DOHH2 (cell line): ENCODE data around the gene KAT7.
A peak's percentile ranks its signal among the peaks of the same experiment; 100 is the strongest.

Experiments used
- H3F3A ChIP-seq: fragments of 200-600 bp; sonication (generic), shearing (Covaris generic); 2 replicates; pipeline ENCODE4 v1.6.0; 2016; ENCODE audit warnings: antibody characterized with exemption, mild to moderate bottlenecking; ENCODE audit not compliant: control insufficient read depth, insufficient read depth
- H3K27ac ChIP-seq: fragments of 200-600 bp; sonication (generic); 2 replicates; pipeline ENCODE4 v1.5.1; 2014; ENCODE audit warnings: low read depth, mild to moderate bottlenecking, low read length, moderate library complexity
- H3K27me3 ChIP-seq: fragments of 200-600 bp; sonication (generic); 2 replicates; pipeline ENCODE4 v1.6.1; 2014; ENCODE audit warnings: mild to moderate bottlenecking, low read length, mixed read lengths; ENCODE audit not compliant: control insufficient read depth
- H3K36me3 ChIP-seq: fragments of 200-600 bp; sonication (generic); 2 replicates; pipeline ENCODE4 v1.6.1; 2014; ENCODE audit warnings: mild to moderate bottlenecking, low read length, moderate library complexity, mixed read lengths; ENCODE audit not compliant: control insufficient read depth
- H3K4me1 ChIP-seq: fragments of 200-600 bp; sonication (generic); 2 replicates; pipeline ENCODE4 v1.6.1; 2014; ENCODE audit warnings: mild to moderate bottlenecking, low read length, mixed read lengths; ENCODE audit not compliant: control insufficient read depth
- H3K4me2 ChIP-seq: fragments of 200-600 bp; sonication (generic); 2 replicates; pipeline ENCODE4 v1.6.0; 2014; ENCODE audit warnings: mild to moderate bottlenecking, low read length, moderate library complexity
- H3K4me3 ChIP-seq: fragments of 200-600 bp; sonication (generic); 2 replicates; pipeline ENCODE4 v1.5.1; 2014; ENCODE audit warnings: mild to moderate bottlenecking, low read length, mixed read lengths
- H3K79me2 ChIP-seq: fragments of 200-600 bp; sonication (generic); 2 replicates; pipeline ENCODE4 v1.6.1; 2014; ENCODE audit warnings: mild to moderate bottlenecking, low read length, mixed read lengths; ENCODE audit not compliant: control insufficient read depth
- H3K9me2 ChIP-seq: fragments of 200-600 bp; sonication (generic); replicated peaks from 2 replicates; pipeline ENCODE4 v1.6.1; 2014; ENCODE audit warnings: mild to moderate bottlenecking, low read length, mixed read lengths; ENCODE audit not compliant: control insufficient read depth
- H3K9me3 ChIP-seq: fragments of 200-600 bp; sonication (generic); 2 replicates; pipeline ENCODE4 v1.6.1; 2014; ENCODE audit warnings: antibody characterized with exemption, low read length, mixed read lengths; ENCODE audit not compliant: control insufficient read depth, insufficient read depth
- H4K20me1 ChIP-seq: fragments of 200-600 bp; sonication (generic); 2 replicates; pipeline ENCODE4 v1.6.0; 2014; ENCODE audit warnings: low read depth, mild to moderate bottlenecking, antibody characterized with exemption, low read length, moderate library complexity; ENCODE audit not compliant: control insufficient read depth, insufficient read depth
- EZH2phosphoT487 ChIP-seq: fragments of 200-600 bp; sonication (generic); IDR thresholded peaks from 2 replicates; pipeline ENCODE4 v1.6.1; 2017; ENCODE audit warnings: borderline replicate concordance, mild to moderate bottlenecking, antibody characterized with exemption, low read length, moderate library complexity, mixed read lengths
- TF ChIP-seq, protein P1 (sequence below): fragments of 200-600 bp; sonication (generic); IDR thresholded peaks from one replicate; pipeline ENCODE4 v1.5.1; 2014; ENCODE audit warnings: antibody characterized with exemption, mild to moderate bottlenecking, low read depth, low read length; ENCODE audit not compliant: poor library complexity, severe bottlenecking

Gene KAT7

DNA sequence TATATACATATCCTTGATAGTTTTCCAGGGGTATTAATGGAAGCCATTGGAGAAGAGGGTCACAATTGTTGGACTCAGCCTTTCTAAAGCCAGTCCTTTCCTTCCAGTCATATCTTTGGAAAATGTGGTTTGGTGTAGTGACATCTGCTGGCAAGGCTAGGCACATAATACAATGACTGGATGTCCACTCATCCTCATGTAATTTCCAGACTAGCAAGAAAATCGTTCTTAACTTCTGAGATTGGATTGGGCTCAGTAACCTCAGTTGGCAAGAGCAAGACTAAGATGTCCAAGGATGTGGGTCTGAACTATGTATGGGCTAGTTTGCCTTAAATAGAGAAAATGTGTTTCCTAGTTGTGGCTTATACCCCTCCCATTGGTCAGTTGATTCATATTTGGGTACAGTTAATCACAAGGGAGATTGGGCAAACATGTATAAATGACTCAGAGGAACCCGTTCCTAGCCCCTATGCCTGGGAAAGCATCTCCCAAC, 8.7 kb upstream of the KAT7 start:
- H3K4me3 ChIP-seq = no peak overlapping the region
- no peaks in the 10 kb centered on the region for H3K9me3 ChIP-seq
- TF ChIP-seq, protein P1, sequence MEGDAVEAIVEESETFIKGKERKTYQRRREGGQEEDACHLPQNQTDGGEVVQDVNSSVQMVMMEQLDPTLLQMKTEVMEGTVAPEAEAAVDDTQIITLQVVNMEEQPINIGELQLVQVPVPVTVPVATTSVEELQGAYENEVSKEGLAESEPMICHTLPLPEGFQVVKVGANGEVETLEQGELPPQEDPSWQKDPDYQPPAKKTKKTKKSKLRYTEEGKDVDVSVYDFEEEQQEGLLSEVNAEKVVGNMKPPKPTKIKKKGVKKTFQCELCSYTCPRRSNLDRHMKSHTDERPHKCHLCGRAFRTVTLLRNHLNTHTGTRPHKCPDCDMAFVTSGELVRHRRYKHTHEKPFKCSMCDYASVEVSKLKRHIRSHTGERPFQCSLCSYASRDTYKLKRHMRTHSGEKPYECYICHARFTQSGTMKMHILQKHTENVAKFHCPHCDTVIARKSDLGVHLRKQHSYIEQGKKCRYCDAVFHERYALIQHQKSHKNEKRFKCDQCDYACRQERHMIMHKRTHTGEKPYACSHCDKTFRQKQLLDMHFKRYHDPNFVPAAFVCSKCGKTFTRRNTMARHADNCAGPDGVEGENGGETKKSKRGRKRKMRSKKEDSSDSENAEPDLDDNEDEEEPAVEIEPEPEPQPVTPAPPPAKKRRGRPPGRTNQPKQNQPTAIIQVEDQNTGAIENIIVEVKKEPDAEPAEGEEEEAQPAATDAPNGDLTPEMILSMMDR = peak; percentile 53
- no peak for TF ChIP-seq EZH2phosphoT487
- H3K4me2 ChIP-seq = no peak overlapping the region
- H3K79me2 ChIP-seq = no peaks in the 10 kb centered on the region
- no peaks in the 10 kb centered on the region for H3K4me1 ChIP-seq
- no peaks in the 10 kb centered on the region for H3K9me2 ChIP-seq
- H3K36me3 ChIP-seq = no peaks in the 10 kb centered on the region
- no peaks in the 10 kb centered on the region for H4K20me1 ChIP-seq
- no peak overlapping the region for H3K27ac ChIP-seq
- H3F3A ChIP-seq = no peaks in the 10 kb centered on the region
- no peaks in the 10 kb centered on the region for H3K27me3 ChIP-seq

DNA sequence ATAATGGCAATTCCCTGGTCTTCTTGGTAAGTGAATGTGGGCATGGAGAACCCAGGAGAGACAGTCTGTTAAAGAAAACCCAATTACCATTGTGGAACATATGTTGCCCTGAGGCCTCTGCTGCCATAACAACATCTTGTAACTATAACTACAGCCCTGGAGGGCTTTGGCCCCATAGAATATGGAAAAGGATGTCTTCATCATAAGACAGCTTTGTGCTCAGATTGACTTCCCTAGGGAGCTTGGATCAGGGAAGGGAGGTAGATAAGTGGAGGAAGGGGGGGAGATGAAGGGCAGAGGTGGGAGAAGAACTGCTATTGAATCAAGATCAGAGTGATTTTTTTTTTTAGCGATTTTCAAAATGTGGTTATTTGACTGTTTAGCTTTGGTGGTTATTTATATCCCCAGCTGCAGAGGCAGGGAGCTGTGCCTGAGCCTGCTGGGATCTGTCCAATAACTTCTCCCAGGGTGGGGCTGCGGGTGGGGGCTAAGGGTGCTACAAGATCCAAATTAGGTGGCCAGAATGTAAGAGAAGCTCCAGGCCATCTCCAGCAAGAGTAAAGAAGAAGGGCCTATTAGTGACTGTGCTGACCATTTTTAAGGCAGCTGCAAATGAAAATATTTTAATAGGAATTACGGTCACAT, 5.3 kb upstream of the KAT7 start:
- Histone ChIP-seq H3K36me3 (no peaks in the 10 kb centered on the region), H3K79me2 (no peaks in the 10 kb centered on the region), H3K27me3 (no peaks in the 10 kb centered on the region), H3K4me1 (peaks cover 10% of the 10 kb centered on the region), H3K27ac (no peak overlapping the region), H3K4me3 (no peak overlapping the region), H3K4me2 (no peak overlapping the region), H3K9me2 (no peaks in the 10 kb centered on the region), H4K20me1 (no peaks in the 10 kb centered on the region), H3F3A (no peaks in the 10 kb centered on the region), H3K9me3 (no peaks in the 10 kb centered on the region)
- TF ChIP-seq, protein P1 = no peak
- TF ChIP-seq EZH2phosphoT487 = no peak

DNA sequence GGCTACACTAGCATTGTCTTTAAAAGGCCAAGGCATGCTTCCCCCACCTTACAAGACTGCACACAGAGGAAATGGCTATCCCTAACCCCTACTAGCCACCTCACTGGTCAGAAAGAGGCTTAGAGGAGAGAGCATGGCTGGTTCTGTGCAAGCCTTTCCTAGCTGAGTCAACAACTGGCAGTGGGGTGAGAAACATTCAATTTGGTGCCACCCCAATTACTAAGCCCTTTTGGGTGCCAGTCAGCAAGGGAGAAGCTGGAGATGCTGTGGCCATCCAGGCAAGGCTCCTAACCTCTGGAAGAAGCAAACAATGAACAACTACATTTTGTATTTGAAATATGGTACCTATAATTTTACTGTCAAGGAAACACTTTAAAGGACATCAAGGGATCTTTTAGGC, 4.7 kb upstream of the KAT7 start:
- H3K27ac ChIP-seq = no peak overlapping the region
- H3F3A ChIP-seq = no peaks in the 10 kb centered on the region
- no peak overlapping the region for H3K4me3 ChIP-seq
- no peaks in the 10 kb centered on the region for H3K9me3 ChIP-seq
- H3K36me3 ChIP-seq = peaks cover 3% of the 10 kb centered on the region
- H3K9me2 ChIP-seq = no peaks in the 10 kb centered on the region
- H3K4me1 ChIP-seq = peaks cover 10% of the 10 kb centered on the region
- H4K20me1 ChIP-seq = no peaks in the 10 kb centered on the region
- no peak overlapping the region for H3K4me2 ChIP-seq
- H3K79me2 ChIP-seq = peaks cover 3% of the 10 kb centered on the region
- TF ChIP-seq, protein P1 = no peak
- TF ChIP-seq EZH2phosphoT487 = no peak
- H3K27me3 ChIP-seq = no peaks in the 10 kb centered on the region
